Activated naive CD4-positive, alpha-beta T cell treated with anti-CD3 and anti-CD28 coated beads, Interleukin-2, amount 10 ng/mL, durations not matched to agents 5 hours and 36 hours (primary cell): ENCODE data around the gene RAP1GAP. TPM values are rescaled to one million over a fixed set of nuclear protein-coding genes. Genes with fewer than 3 reads are reported as not detected.

Experiments
- total RNA-seq, 2 experiments: library from RNA; stranded (reverse); gene quantifications; one replicate each; pipeline ENCODE4 v1.2.3, GENCODE V29; 2021

The RAP1GAP gene
- total RNA-seq, result under 1 TPM; 0.53 to 0.55 TPM

GRCh38 chr1:21669258-21670058, at the start of gene RAP1GAP:
TSS of gene RAP1GAP (minus strand) at chr1:21669357. CDS start at chr1:21620032, 49,325 bp downstream.

Other genes with a start within 250 kb of the RAP1GAP start
- gene NBPF3, start 229.2 kb downstream of the RAP1GAP start, total RNA-seq, result 1 to 10 TPM; 4.0 to 4.4 TPM
- gene ALPL, start 159.9 kb downstream of the RAP1GAP start, total RNA-seq, result not detected
- gene USP48, start 113.8 kb upstream of the RAP1GAP start, total RNA-seq, result 10 to 100 TPM; 66.4 to 67.9 TPM
- gene LDLRAD2, start 142.9 kb upstream of the RAP1GAP start, total RNA-seq, result not detected